HG02884 (cell line): Measurements from ENCODE around the gene POGK.
"Not testable (repeated sequence)": the region's sequence is repeated elsewhere in the genome, so short reads cannot be mapped to it uniquely, and the experiment has no call there.

Source experiments
- ATAC-seq: cut with Tn5 transposase; IDR thresholded peaks from one replicate; pipeline ENCODE4 v1.9.1; 2021; ENCODE audit warnings: mild to moderate bottlenecking, moderate library complexity; ENCODE audit not compliant: unreplicated experiment

The POGK gene, protein sequence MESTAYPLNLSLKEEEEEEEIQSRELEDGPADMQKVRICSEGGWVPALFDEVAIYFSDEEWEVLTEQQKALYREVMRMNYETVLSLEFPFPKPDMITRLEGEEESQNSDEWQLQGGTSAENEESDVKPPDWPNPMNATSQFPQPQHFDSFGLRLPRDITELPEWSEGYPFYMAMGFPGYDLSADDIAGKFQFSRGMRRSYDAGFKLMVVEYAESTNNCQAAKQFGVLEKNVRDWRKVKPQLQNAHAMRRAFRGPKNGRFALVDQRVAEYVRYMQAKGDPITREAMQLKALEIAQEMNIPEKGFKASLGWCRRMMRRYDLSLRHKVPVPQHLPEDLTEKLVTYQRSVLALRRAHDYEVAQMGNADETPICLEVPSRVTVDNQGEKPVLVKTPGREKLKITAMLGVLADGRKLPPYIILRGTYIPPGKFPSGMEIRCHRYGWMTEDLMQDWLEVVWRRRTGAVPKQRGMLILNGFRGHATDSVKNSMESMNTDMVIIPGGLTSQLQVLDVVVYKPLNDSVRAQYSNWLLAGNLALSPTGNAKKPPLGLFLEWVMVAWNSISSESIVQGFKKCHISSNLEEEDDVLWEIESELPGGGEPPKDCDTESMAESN

DNA sequence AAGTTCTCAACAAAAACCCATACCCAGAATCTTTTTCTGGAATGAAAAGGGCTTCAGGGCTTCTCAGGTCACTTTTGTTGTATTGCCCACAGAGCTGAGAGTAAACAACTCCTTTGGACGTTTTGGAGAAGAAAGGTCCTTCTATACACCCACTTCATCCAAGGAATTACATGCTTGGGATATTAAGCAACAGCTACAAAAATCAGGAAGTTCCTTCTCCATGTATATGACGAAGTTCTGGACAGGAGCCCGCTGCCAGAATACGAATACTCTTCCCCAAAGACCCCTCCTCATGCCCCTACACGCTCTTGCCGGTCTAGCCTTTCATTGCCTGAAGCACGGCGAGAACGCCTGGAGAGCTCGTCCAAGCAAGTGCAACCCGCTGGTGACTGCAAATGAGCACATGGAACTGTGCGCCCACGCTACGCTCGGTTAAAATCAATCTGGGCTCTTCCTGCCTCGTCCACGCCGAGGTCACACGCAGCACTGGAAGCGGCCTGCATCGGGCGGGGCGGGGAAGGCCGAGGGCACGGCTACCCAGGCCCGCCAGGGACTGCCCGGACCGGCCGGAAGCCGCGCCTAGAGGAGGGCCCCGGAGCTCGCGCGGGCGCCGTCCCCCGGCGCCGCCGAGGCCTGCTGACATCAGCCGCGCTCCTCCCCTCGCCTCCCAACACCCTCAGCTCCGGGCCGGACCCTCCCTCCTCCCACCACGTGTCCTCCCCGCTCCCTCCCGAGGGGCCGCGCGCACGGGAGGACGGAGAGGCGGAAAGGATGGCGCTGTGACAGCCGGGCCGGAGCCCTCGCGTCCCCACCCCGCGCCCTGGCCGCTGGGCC is at the start of gene POGK:
Gene POGK (plus strand): TSS at position 710 of the 834 bp plus-strand sequence. CDS start 1,482 bp downstream, outside the sequence.
- peak; percentile 92 for ATAC-seq

DNA sequence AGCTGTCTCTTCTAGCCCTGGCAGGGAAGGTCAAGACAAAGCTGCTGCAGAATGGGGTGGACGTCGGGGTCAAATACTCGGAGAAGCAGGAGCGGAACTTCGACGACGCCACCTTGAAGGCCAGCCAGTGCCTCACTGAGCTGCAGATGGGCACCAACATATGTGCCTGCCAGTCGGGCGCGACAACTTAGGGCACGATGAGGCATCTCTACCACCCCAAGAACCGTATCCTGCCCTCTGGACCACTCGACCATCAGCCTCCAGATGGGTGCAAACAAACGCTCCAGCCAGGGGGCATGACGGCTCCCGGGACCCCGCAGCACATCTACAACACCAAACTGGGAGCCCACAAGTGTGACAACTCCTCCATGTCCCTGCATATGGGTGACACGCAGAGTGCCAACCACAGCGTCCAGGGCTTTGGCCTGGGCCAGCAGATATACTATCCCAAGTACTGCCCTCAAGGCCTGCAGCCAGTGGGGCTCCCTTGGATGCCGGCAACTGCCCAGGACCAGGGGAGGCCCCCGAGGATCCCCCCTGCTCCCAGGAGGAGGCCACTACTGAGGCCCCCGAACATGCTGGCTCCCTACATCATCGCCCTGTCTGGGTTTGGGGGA is 42.5 kb upstream of the POGK start:
- ATAC-seq: no peak

DNA sequence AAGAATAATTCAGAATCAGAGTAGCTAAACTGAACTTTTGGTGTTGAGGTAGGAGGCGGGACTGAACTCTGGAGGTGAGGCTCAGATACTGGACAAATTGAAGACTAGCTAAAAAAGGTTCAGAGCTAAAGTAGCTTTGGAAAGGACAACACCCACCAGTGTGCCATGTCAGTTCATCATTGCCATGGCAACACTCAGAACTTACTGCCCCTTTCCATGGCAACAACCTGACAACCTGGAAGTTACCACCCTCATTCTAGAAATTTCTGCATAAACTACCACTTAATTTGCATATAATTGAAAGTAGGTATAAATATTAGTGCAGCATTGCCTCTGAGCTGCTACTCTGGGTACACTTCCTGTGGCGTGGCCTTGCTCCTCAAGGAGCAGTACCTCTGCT is 30.3 kb upstream of the POGK start:
- no peak for ATAC-seq

DNA sequence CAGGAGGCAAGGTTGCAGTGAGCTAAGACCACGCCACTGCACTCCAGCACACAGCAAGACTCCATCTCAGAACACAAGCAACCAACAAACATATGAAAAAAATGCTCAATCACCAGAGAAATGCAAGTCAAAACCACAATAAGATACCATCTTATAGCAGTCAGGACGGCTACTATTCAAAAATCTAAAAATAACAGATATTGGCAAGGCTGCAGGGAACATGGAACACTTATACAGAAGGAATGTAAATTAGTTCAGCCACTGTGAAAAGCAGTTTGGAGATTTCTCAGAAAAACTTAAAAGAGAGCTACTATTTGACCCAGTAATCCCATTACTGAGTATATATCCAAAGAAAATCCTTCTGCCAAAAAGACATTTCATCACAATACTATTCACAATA is 27.6 kb upstream of the POGK start:
- no peak for ATAC-seq

- no peak for ATAC-seq
Observed at GRCh38 chr1:166813508-166814223, 25.6 kb upstream of the POGK start.

DNA sequence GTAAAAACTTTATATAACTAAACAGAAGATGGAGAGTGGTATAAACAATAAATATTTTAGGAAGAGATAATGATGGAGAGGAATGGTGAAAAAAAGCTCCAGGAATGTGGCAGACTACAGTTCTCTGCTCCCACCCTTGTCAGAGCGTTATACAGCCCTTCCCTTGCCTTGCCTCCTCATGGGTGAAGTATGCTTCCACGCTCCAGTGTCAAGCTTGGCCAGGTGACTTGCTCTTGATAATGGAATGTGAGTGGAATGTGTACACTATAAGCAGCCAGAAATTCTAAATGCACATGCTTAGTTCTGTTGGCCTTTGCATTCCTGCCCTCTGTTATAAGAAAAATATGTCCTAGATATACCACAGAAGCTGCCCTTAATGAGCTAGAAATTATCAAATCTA is 24.7 kb upstream of the POGK start:
- ATAC-seq: no peak

DNA sequence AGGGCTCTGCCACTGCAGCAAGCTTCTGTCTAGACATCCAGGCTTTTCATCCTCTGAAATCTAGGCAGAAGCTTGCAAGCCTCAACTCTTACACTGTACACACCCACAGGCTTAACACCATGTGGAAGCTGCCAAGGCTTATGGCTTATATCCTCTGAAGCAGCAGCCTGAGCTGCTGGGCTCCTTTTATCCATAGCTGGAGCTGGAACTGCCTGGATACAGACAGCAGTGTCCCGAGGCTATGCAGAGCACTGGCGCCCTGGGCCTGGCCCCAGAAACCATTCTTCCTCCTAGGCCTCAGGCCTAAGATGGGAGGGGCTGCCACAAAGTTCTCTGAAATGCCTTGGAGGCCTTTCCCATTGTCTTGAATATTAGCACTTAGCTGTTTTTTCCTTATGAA is 19.3 kb upstream of the POGK start:
- ATAC-seq: no peak

DNA sequence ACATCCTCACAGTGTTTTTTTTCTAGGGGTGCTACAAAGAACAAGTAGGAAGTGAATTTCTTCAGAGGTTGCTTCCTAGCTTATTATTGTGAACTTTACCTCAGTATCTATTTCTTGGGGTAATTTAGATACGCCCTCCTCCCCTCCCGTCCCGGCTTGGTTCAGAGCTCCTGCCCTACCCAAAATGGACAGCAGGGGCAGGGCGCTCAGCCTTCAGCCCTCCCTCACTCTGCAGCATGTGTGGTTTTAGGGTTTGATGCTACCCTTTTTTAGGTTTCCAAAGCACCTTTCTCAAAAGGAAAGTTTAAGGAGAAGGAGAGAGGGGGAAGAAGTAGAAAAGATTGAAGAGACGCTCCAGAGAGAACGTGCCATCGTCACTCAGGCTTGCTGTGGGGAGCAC is 16.9 kb upstream of the POGK start:
- ATAC-seq: no peak

- ATAC-seq: no peak
Observed at GRCh38 chr1:166827426-166827825, 11.8 kb upstream of the POGK start.

DNA sequence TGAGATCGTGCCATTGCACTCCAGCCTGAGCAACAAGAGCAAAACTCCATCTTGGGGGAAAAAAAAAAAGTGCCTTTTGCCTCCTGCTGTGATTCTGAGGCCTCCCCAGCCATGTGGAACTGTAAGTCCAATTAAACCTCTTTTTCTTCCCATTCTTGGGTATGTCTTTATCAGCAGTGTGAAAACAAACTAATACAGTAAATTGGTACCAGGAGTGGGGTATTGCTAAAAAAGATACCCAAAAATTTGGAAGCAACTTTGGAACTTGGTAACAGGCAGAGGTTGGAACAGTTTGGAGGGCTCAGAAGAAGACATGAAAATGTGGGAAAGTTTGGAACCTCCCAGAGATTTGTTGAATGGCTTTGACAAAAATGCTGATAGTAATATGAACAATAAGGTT is 9.5 kb upstream of the POGK start:
- not testable (repeated sequence) for ATAC-seq

GRCh38 chr1:166836733-166837132 is 2.5 kb upstream of the POGK start:
- no peak for ATAC-seq

DNA sequence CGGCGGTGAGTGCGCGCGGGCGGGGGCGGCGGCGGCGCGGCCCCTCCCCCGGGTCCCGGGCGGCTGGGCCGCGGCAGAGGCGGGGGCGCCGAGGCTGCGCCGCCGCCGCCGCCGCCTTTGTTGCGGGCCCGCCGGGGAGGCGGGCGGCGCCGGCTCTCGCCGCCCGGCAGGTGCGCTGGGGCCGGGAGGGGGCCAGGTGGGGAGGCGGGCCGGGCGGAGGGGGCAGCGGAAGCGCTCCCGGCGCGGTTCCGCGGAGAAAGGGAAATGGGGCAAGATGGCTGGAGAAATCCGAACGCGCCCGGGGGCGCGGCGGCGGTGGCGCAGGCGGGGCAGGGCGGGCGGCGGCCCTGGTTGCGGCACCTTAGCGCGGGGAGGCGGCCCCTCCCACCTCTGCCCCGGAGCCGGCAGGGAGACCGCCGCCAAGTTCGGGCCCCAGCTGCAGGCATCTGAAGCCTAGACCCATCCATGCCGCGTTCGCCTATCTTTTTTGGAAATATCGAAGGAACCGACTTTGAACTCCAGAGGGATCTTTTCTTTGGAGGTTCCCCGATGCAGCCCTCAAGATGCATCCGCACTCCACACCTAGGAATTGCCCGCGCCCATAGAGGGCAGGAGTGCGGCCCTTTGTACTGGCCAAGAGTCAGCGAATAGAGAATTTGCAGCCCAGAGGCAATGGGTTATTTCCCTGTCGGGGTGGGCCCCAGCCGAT is 479 bp downstream of the POGK start:
- peak; percentile 25 for ATAC-seq

DNA sequence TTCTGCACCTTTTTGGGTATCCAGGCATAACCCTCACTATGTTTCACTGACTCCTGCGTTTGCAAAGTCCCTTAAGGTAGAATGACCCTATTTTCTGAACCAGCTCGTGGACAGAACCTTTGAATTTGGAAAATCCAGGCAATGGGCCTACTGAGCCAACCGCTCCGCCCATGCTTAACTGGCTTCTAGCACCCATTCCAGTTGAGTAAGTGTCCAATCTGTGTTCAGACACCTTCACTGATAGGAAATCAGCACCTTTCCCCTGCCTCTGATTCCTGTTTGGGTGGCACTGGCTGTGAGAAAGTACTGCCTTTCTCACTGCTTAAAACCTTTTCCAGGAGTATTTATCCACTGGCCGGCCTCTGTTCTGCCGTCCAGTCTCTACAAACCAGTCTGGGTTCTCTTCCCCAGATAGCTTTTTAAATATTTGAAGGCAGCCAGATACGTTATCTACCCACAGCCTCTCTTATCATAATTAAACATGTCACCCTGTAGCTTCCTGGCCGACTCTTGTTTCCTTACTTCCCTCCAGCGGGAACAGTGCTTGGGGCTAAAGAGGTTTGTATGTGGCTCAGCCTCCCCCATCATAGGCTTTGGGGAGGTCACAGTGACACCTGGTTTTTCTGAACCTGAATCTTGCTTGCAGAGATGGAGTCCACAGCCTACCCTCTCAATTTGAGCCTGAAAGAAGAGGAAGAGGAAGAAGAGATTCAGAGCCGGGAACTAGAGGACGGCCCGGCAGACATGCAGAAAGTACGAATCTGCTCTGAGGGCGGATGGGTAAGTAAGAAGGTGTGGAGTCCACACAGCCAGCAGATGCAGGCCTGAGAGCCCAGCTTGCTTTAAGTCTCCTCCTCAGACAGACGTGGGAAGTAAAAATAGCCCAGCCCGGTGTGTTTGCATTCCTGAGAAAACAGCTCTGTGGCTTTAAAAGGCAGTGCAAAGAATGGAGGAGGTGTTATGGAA is 1.3 kb downstream of the POGK start:
- no peak for ATAC-seq

DNA sequence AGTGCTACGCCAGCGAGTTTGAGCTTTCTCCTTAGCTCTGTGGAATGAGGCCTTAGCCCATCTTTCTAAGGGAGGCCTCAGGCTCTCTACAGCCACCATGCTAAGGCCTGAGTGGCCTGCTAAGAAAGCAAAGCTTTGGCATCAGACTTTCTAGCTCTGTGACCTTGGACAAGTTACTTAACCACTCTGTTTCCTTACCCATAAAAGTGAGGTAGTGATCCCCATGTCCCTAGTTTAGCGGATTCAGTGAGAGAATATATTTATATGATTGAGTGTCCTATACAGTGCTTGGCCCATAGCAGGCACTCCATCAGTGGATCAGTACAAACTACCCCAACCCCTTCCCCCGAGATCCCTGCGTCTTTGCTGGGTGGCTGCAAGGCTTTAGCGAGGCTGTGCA is 4.0 kb downstream of the POGK start:
- ATAC-seq: no peak

- no peak for ATAC-seq
Observed at GRCh38 chr1:166843769-166844596, 4.7 kb downstream of the POGK start.

GRCh38 chr1:166844791-166845190 is 5.5 kb downstream of the POGK start:
- ATAC-seq: no peak

GRCh38 chr1:166848193-166848592 is 8.9 kb downstream of the POGK start:
- ATAC-seq: no peak

- no peak for ATAC-seq
Observed at GRCh38 chr1:166849135-166849534, 9.9 kb downstream of the POGK start.
